Measurements from ENCODE around the gene EIF3C. TPM values are rescaled to one million over a fixed set of nuclear protein-coding genes. Genes with fewer than 3 reads are reported as not detected.
"Not testable (repeated sequence)": the region's sequence is repeated elsewhere in the genome, so short reads cannot be mapped to it uniquely, and the experiment has no call there.

Gene EIF3C
- total RNA-seq, 2 experiments from 2014 or later, result 795 to 817 TPM

GRCh38 chr16:28782357-28782756, 71.1 kb downstream of the EIF3C start:
- H3K27me3 Mint-ChIP-seq; POLR2A ChIA-PET; intact Hi-C loops (cut with micrococcal nuclease); H3K4me3 Mint-ChIP-seq; CTCF ChIA-PET; H3K4me1 Mint-ChIP-seq (ENCODE audit: low read depth); H3K27ac Mint-ChIP-seq; H3K36me3 Mint-ChIP-seq; H3K9me3 Mint-ChIP-seq; DNase-seq: not testable (repeated sequence)

Small RNA genes lying within 50 kb of the gene (microRNA-seq; reads per million reads assigned to microRNA genes)
- not detected for gene MIR6862-2 (ENCODE audit: borderline microRNAs expressed, borderline number of aligned reads, borderline replicate concordance)

Other genes starting within 250 kb of the EIF3C start
- gene NPIPB7, start 239.1 kb upstream of the EIF3C start, total RNA-seq, result not detected
- 10 to 100 TPM; 17.0 to 17.4 TPM for gene CLN3, start 219.4 kb upstream of the EIF3C start, total RNA-seq
- 1 to 10 TPM; 2.9 to 3.1 TPM for gene APOBR, start 216.8 kb upstream of the EIF3C start, total RNA-seq
- gene IL27, start 204.6 kb upstream of the EIF3C start, total RNA-seq, result not detected
- gene NUPR1, start 172.5 kb upstream of the EIF3C start, total RNA-seq, result not detected
- 10 to 100 TPM; 17.8 to 18.5 TPM for gene SGF29, start 157.5 kb upstream of the EIF3C start, total RNA-seq
- gene SULT1A2, start 114.4 kb upstream of the EIF3C start, total RNA-seq, result under 1 TPM in 1 of 2 experiments, not detected in 1; 0.24 TPM
- gene SULT1A1, start 101.4 kb upstream of the EIF3C start, total RNA-seq, result 1 to 10 TPM; 8.7 to 9.0 TPM
- under 1 TPM in 1 of 2 experiments, not detected in 1; 0.27 TPM for gene NPIPB8, start 73.4 kb upstream of the EIF3C start, total RNA-seq
- under 1 TPM; 0.52 to 0.58 TPM for gene NPIPB9, start 40.3 kb downstream of the EIF3C start, total RNA-seq
- 100 to 1,000 TPM; 260 to 277 TPM for gene ATXN2L, start 111.5 kb downstream of the EIF3C start, total RNA-seq
- gene TUFM, start 134.9 kb downstream of the EIF3C start, total RNA-seq, result 100 to 1,000 TPM; 221 TPM
- gene SH2B1, start 152.4 kb downstream of the EIF3C start, total RNA-seq, result 10 to 100 TPM; 32.3 to 34.9 TPM
- gene ATP2A1, start 167.0 kb downstream of the EIF3C start, total RNA-seq, result 1 to 10 TPM; 3.3 to 3.8 TPM
- gene RABEP2, start 213.8 kb downstream of the EIF3C start, total RNA-seq, result 10 to 100 TPM; 11.3 to 12.0 TPM
- gene CD19, start 220.5 kb downstream of the EIF3C start, total RNA-seq, result under 1 TPM in 1 of 2 experiments, not detected in 1; 0.29 TPM
- gene NFATC2IP, start 239.5 kb downstream of the EIF3C start, total RNA-seq, result 10 to 100 TPM; 57.7 to 64.6 TPM